ENCODE results near the gene C22orf15. TPM values are rescaled to one million over a fixed set of nuclear protein-coding genes. Genes with fewer than 3 reads are reported as not detected.
A peak's percentile ranks its signal among the peaks of the same experiment; 100 is the strongest.

The C22orf15 gene
- total RNA-seq, 1 donor, result 0.72 TPM

GRCh38 chr22:23715806-23716375 is 46.9 kb upstream of the C22orf15 start:
- peaks cover 13% of the 10 kb centered on the region for H3K79me2 ChIP-seq (ENCODE audit: insufficient read depth, low read length)
- H3K4me3 ChIP-seq (ENCODE audit: insufficient read depth, low read length), result peak overlapping the region; percentile 95
- TF ChIP-seq CTCF (IDR thresholded peaks at IDR 0.05; ENCODE audit: extremely low read depth, low read depth, low read length), result no peak
- peaks cover 9% of the 10 kb centered on the region for H3K36me3 ChIP-seq (ENCODE audit: insufficient read depth, low read length)
- DNase-seq (ENCODE audit: insufficient read length, low spot score, missing footprints), result no peak
- no peaks in the 10 kb centered on the region for H3K27me3 ChIP-seq (ENCODE audit: insufficient read depth, low read length)
- peak overlapping the region; percentile 87 for H3K4me2 ChIP-seq (ENCODE audit: insufficient read depth, low read length)
- no peaks in the 10 kb centered on the region for H3K9me3 ChIP-seq (ENCODE audit: low read depth, low read length)
- H4K20me1 ChIP-seq (ENCODE audit: insufficient read depth, low read length), result no peaks in the 10 kb centered on the region
- no peaks in the 10 kb centered on the region for H3K4me1 ChIP-seq (ENCODE audit: insufficient read depth, low read length)
- no peak overlapping the region for H3K27ac ChIP-seq (ENCODE audit: low read depth, low read length)
- no peak overlapping the region for H2AFZ ChIP-seq (ENCODE audit: low read length)

- peaks cover 7% of the 10 kb centered on the region for H3K36me3 ChIP-seq (ENCODE audit: insufficient read depth, low read length)
- no peaks in the 10 kb centered on the region for H3K27me3 ChIP-seq (ENCODE audit: insufficient read depth, low read length)
- no peaks in the 10 kb centered on the region for H3K9me3 ChIP-seq (ENCODE audit: low read depth, low read length)
- H3K79me2 ChIP-seq (ENCODE audit: insufficient read depth, low read length), result peaks cover 13% of the 10 kb centered on the region
- H3K4me1 ChIP-seq (ENCODE audit: insufficient read depth, low read length), result no peaks in the 10 kb centered on the region
- peak overlapping the region; percentile 95 for H3K4me3 ChIP-seq (ENCODE audit: insufficient read depth, low read length)
- peak; percentile 99 for DNase-seq (ENCODE audit: insufficient read length, low spot score, missing footprints)
- H3K27ac ChIP-seq (ENCODE audit: low read depth, low read length), result peak overlapping the region; percentile 68
- peak overlapping the region; percentile 100 for H2AFZ ChIP-seq (ENCODE audit: low read length)
- H3K4me2 ChIP-seq (ENCODE audit: insufficient read depth, low read length), result peak overlapping the region; percentile 87
- no peaks in the 10 kb centered on the region for H4K20me1 ChIP-seq (ENCODE audit: insufficient read depth, low read length)
- no peak for TF ChIP-seq CTCF (IDR thresholded peaks at IDR 0.05; ENCODE audit: extremely low read depth, low read depth, low read length)
These were observed 45.7 kb upstream of the C22orf15 start for GRCh38 chr22:23716811-23717801.

GRCh38 chr22:23718371-23719165 is 44.2 kb upstream of the C22orf15 start:
- Histone ChIP-seq H3K4me2 (ENCODE audit: insufficient read depth, low read length) (no peak overlapping the region), H3K36me3 (ENCODE audit: insufficient read depth, low read length) (peaks cover 3% of the 10 kb centered on the region), H3K9me3 (ENCODE audit: low read depth, low read length) (no peaks in the 10 kb centered on the region), H3K79me2 (ENCODE audit: insufficient read depth, low read length) (peaks cover 13% of the 10 kb centered on the region), H2AFZ (ENCODE audit: low read length) (no peak overlapping the region), H4K20me1 (ENCODE audit: insufficient read depth, low read length) (no peaks in the 10 kb centered on the region), H3K4me1 (ENCODE audit: insufficient read depth, low read length) (no peaks in the 10 kb centered on the region), H3K4me3 (ENCODE audit: insufficient read depth, low read length) (no peak overlapping the region), H3K27ac (ENCODE audit: low read depth, low read length) (no peak overlapping the region), H3K27me3 (ENCODE audit: insufficient read depth, low read length) (no peaks in the 10 kb centered on the region)
- TF ChIP-seq CTCF (IDR thresholded peaks at IDR 0.05; ENCODE audit: extremely low read depth, low read depth, low read length), result no peak
- no peak for DNase-seq (ENCODE audit: insufficient read length, low spot score, missing footprints)

Data from osteoblast (primary cell).